ENCODE results near the gene UBL4B.
A peak's percentile ranks its signal among the peaks of the same experiment; 100 is the strongest.

The UBL4B gene

GRCh38 chr1:110085671-110086070 is 26.6 kb upstream of the UBL4B start:
- DNase-seq: no peak

GRCh38 chr1:110086961-110087360 is 25.3 kb upstream of the UBL4B start:
- DNase-seq: no peak

- DNase-seq: no peak
These were observed 24.2 kb upstream of the UBL4B start for GRCh38 chr1:110087812-110088738.

- no peak for DNase-seq
These were observed 23.4 kb upstream of the UBL4B start for GRCh38 chr1:110088739-110089316.

GRCh38 chr1:110089561-110090275 is 22.5 kb upstream of the UBL4B start:
- DNase-seq: no peak

GRCh38 chr1:110091381-110091780 is 20.9 kb upstream of the UBL4B start:
- no peak for DNase-seq

- no peak for DNase-seq
These were observed 20.5 kb upstream of the UBL4B start for GRCh38 chr1:110091791-110092190.

GRCh38 chr1:110092991-110093390 is 19.3 kb upstream of the UBL4B start:
- no peak for DNase-seq

- DNase-seq: no peak
These were observed 17.1 kb upstream of the UBL4B start for GRCh38 chr1:110094931-110095654.

- no peak for DNase-seq
These were observed 14.6 kb upstream of the UBL4B start for GRCh38 chr1:110097507-110098221.

- no peak for DNase-seq
These were observed 13.8 kb upstream of the UBL4B start for GRCh38 chr1:110098222-110099026.

GRCh38 chr1:110100335-110100734 is 11.9 kb upstream of the UBL4B start:
- DNase-seq: no peak

GRCh38 chr1:110102081-110102480 is 10.2 kb upstream of the UBL4B start:
- DNase-seq: no peak

GRCh38 chr1:110106013-110106941 is 6.0 kb upstream of the UBL4B start:
- DNase-seq: peak; percentile 78

- no peak for DNase-seq
These were observed 4.3 kb upstream of the UBL4B start for GRCh38 chr1:110107867-110108469.

GRCh38 chr1:110111081-110111480 is 1.2 kb upstream of the UBL4B start:
- DNase-seq: no peak

GRCh38 chr1:110112656-110113055 is 413 bp downstream of the UBL4B start:
- DNase-seq: no peak

- no peak for DNase-seq
These were observed 1.3 kb downstream of the UBL4B start for GRCh38 chr1:110113551-110113950.

- no peak for DNase-seq
These were observed 1.9 kb downstream of the UBL4B start for GRCh38 chr1:110114173-110114572.

GRCh38 chr1:110114784-110115183 is 2.5 kb downstream of the UBL4B start:
- no peak for DNase-seq

Measured in right hindlimb (tissue), 1 donor.